Vagina (tissue), 2 donors: ENCODE results near the gene SLITRK5. TPM values are rescaled to one million over a fixed set of nuclear protein-coding genes. Genes with fewer than 3 reads are reported as not detected.
A peak's percentile ranks its signal among the peaks of the same experiment; 100 is the strongest.

Experiments used
- DNase-seq, 2 donors: peaks; one replicate each; pipeline ENCODE4 v3.0.0-alpha.2; 2017; ENCODE audit errors: extremely low spot score in 2 of 2
- H3K27ac ChIP-seq: fragments of 200-600 bp; sonication (generic); one replicate; pipeline ENCODE4 v1.5.1; 2019
- H3K27me3 ChIP-seq: fragments of 200-600 bp; sonication (generic); one replicate; pipeline ENCODE4 v1.5.1; 2019
- H3K36me3 ChIP-seq, 2 donors: fragments of 200-600 bp; sonication (generic); one replicate each; pipeline ENCODE4 v1.5.1; 2017 to 2019
- H3K4me1 ChIP-seq: fragments of 200-600 bp; sonication (generic); one replicate; pipeline ENCODE4 v1.5.1; 2019
- H3K4me3 ChIP-seq, 2 donors: fragments of 200-600 bp; sonication (generic); 1 replicate in 1 of 2; 2 replicates in 1 of 2; pipeline ENCODE4 v1.5.1; 2016 to 2019
- H3K9me3 ChIP-seq: fragments of 200-600 bp; sonication (generic); one replicate; pipeline ENCODE4 v1.5.1; 2019
- CTCF ChIP-seq, 3 experiments: fragments of 450-650 bp in 2 of 3; fragments of 200-600 bp in 1 of 3; sonication (generic) in 1 of 3; IDR thresholded peaks; one replicate each; pipeline ENCODE4 v1.5.1; 2017 to 2019; ENCODE audit warnings: antibody characterized with exemption in 3 of 3, mild to moderate bottlenecking in 2 of 3, moderate library complexity in 2 of 3
- POLR2A ChIP-seq, 2 donors: fragments of 450-650 bp; IDR thresholded peaks; one replicate each; pipeline ENCODE4 v1.6.1; 2017; ENCODE audit warnings: antibody characterized with exemption in 2 of 2, mild to moderate bottlenecking in 2 of 2, moderate library complexity in 2 of 2
- POLR2AphosphoS5 ChIP-seq, 2 donors: sonication (generic); formaldehyde crosslinking; IDR thresholded peaks; one replicate each; pipeline ENCODE4 v1.9.0; 2017; ENCODE audit warnings: antibody characterized with exemption in 2 of 2, mild to moderate bottlenecking in 2 of 2, low read depth in 1 of 2; ENCODE audit not compliant: insufficient read depth in 1 of 2
- intact Hi-C: fragments of 100-400 bp; cut with DNase I; formaldehyde crosslinking; loops from one replicate; pipeline ENCODE4 v1.15.1; 2023
- total RNA-seq: library from RNA; depleted of rRNA; stranded (reverse); fragments of >200 nt; gene quantifications from one replicate; pipeline ENCODE4 v1.2.3, GENCODE V29; 2016

Gene SLITRK5
- total RNA-seq: 0.74 TPM

- intact Hi-C loops: no loop called here
- Histone ChIP-seq H3K4me1 (peaks cover 36% of the 10 kb centered on the region), H3K36me3 (no peaks in the 10 kb centered on the region), H3K4me3 (peak within 1 kb of the TSS; percentile 45 to 56), H3K9me3 (no peaks in the 10 kb centered on the region), H3K27me3 (no peaks in the 10 kb centered on the region), H3K27ac (no peak within 1 kb of the TSS)
- DNase-seq: no peak
- TF ChIP-seq POLR2AphosphoS5 (IDR thresholded peaks at IDR 0.05; ENCODE audit: insufficient read depth in 1 of 2, low read depth in 1 of 2): no peak
- peak in 2 of 3 experiments; percentile 17 to 18 for TF ChIP-seq CTCF (IDR thresholded peaks at IDR 0.05)
Observed at GRCh38 chr13:87671031-87671752, at the start of gene SLITRK5. Gene SLITRK5 (plus strand): TSS chr13:87671371. CDS start chr13:87675389, 4,018 bp downstream.

GRCh38 chr13:87622971-87623370 is 48.2 kb upstream of the SLITRK5 start:
- Histone ChIP-seq H3K4me1 (no peaks in the 10 kb centered on the region), H3K36me3 (no peaks in the 10 kb centered on the region), H3K4me3 (no peak overlapping the region), H3K9me3 (no peaks in the 10 kb centered on the region), H3K27me3 (no peaks in the 10 kb centered on the region), H3K27ac (no peak overlapping the region)
- intact Hi-C loops: no loop called here
- TF ChIP-seq POLR2AphosphoS5 (IDR thresholded peaks at IDR 0.05; ENCODE audit: insufficient read depth in 1 of 2, low read depth in 1 of 2): no peak
- no peak for TF ChIP-seq POLR2A (IDR thresholded peaks at IDR 0.05)
- no peak for TF ChIP-seq CTCF (IDR thresholded peaks at IDR 0.05)
- no peak for DNase-seq

- intact Hi-C loops: no loop called here
- TF ChIP-seq CTCF (IDR thresholded peaks at IDR 0.05) (no peak), POLR2A (IDR thresholded peaks at IDR 0.05) (no peak), POLR2AphosphoS5 (IDR thresholded peaks at IDR 0.05; ENCODE audit: insufficient read depth in 1 of 2, low read depth in 1 of 2) (no peak)
- Histone ChIP-seq H3K4me3 (no peak overlapping the region), H3K27me3 (no peaks in the 10 kb centered on the region), H3K9me3 (no peaks in the 10 kb centered on the region), H3K36me3 (no peaks in the 10 kb centered on the region), H3K4me1 (no peaks in the 10 kb centered on the region), H3K27ac (no peak overlapping the region)
- no peak for DNase-seq
Observed at GRCh38 chr13:87656306-87656705, 14.9 kb upstream of the SLITRK5 start.

- intact Hi-C loops: no loop called here
Observed at GRCh38 chr13:87661471-87661870, 9.7 kb upstream of the SLITRK5 start.

More at GRCh38 chr13:87661471-87661870, 9.7 kb upstream of the SLITRK5 start:
- DNase-seq: no peak
- no peaks in the 10 kb centered on the region for H3K9me3 ChIP-seq
- no peak overlapping the region for H3K27ac ChIP-seq
- no peak for TF ChIP-seq CTCF (IDR thresholded peaks at IDR 0.05)
- no peak for TF ChIP-seq POLR2AphosphoS5 (IDR thresholded peaks at IDR 0.05; ENCODE audit: insufficient read depth in 1 of 2, low read depth in 1 of 2)
- no peak for TF ChIP-seq POLR2A (IDR thresholded peaks at IDR 0.05)
- no peaks in the 10 kb centered on the region for H3K4me1 ChIP-seq
- no peak overlapping the region for H3K4me3 ChIP-seq
- no peaks in the 10 kb centered on the region for H3K36me3 ChIP-seq
- no peaks in the 10 kb centered on the region for H3K27me3 ChIP-seq
